Myocyte (in vitro differentiated cells): ENCODE data around the gene CCDC74A. TPM values are rescaled to one million over a fixed set of nuclear protein-coding genes. Genes with fewer than 3 reads are reported as not detected.
"Not testable (repeated sequence)": the region's sequence is repeated elsewhere in the genome, so short reads cannot be mapped to it uniquely, and the experiment has no call there.

Experiments
- DNase-seq: peaks from one replicate; pipeline ENCODE4 v3.0.0-alpha.2; 2012; ENCODE audit warnings: low read depth
- microRNA-seq: library from miRNA; unstranded; fragments of <30 nt; microRNA quantifications from one replicate; pipeline ENCODE4, GENCODE V29; 2016
- total RNA-seq: library from RNA; depleted of rRNA; stranded (reverse); fragments of >200 nt; gene quantifications from 2 replicates; pipeline ENCODE4 v1.2.3, GENCODE V29; 2014

Gene CCDC74A
- total RNA-seq, 1 donor from 2014 or later: 7.8 TPM

GRCh38 chr2:131552871-131553270, 25.2 kb downstream of the CCDC74A start:
- no peak for DNase-seq

GRCh38 chr2:131556998-131557397, 29.3 kb downstream of the CCDC74A start:
- no peak for DNase-seq

- no peak for DNase-seq
Observed at GRCh38 chr2:131557558-131558321, 30.1 kb downstream of the CCDC74A start.

- no peak for DNase-seq
Observed at GRCh38 chr2:131566371-131566770, 38.7 kb downstream of the CCDC74A start.

GRCh38 chr2:131567891-131568290, 40.2 kb downstream of the CCDC74A start:
- DNase-seq: no peak

GRCh38 chr2:131568401-131568800, 40.7 kb downstream of the CCDC74A start:
- not testable (repeated sequence) for DNase-seq

- DNase-seq: no peak
Observed at GRCh38 chr2:131572175-131572574, 44.5 kb downstream of the CCDC74A start.

GRCh38 chr2:131577812-131578211, 50.1 kb downstream of the CCDC74A start:
- no peak for DNase-seq

GRCh38 chr2:131580187-131580586, 52.5 kb downstream of the CCDC74A start:
- no peak for DNase-seq

Small RNA genes within 50 kb of the gene (microRNA-seq; reads per million reads assigned to microRNA genes)
- gene MIR4784: not detected

Other genes with a start within 250 kb of the CCDC74A start
- not detected in 2 replicates for gene RAB6D, start 163.7 kb upstream of the CCDC74A start, total RNA-seq
- not detected in 2 replicates for gene TUBA3D, start 51.8 kb upstream of the CCDC74A start, total RNA-seq
- 35.1 and 35.5 TPM in 2 replicates for gene MZT2A, start 35.5 kb upstream of the CCDC74A start, total RNA-seq